Endothelial cell of hepatic sinusoid (primary cell): ENCODE data around the gene ARID2.

Experiments used
- in situ Hi-C: cut with HindIII; loops from 2 replicates; pipeline ENCODE4 v1.10.0; 2017; ENCODE audit warnings: low sequenced_read_pairs

The ARID2 gene

DNA sequence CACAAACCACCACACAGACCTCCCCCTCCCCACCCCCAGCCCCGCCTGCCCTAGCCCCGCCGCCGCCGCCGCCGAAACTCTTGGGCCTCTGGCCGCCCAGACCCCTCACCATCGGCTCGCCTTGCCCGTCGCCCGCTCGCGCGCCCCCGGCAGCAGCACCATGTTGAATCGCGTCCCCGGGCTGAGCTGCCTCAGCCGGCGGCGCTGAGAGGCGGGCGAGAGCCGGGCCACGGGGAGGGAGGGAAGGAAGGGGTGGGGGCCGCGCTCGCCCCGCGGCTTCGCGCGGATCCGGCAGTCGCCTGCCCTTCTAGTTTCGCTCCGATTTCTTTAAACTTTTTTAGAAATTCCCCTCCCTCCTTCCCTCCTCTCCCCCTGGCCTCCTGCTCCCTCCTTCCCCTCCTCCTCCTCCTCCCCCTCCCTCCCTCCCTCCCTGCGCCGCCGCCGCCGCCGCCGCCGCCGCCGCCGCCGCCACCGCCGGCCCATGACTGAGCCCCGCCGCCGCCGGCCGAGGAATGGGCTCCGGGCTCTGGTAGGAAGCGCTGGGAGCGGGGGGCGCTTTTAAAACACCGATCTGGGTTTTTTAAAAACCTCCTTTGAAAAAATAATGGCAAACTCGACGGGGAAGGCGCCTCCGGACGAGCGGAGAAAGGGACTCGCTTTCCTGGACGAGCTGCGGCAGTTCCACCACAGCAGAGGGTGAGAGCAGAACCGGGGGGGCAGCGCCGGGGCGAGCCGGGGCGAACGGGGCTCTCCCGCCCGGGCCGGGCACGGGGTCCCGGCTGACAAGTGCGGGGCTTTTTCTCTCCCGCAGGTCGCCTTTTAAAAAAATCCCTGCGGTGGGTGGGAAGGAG lies at the start of gene ARID2:
ARID2 (plus strand) TSS at position 474 of the 851 bp plus-strand sequence; CDS start at position 605, 131 bp downstream.
- in situ Hi-C loops, result no loop called here

DNA sequence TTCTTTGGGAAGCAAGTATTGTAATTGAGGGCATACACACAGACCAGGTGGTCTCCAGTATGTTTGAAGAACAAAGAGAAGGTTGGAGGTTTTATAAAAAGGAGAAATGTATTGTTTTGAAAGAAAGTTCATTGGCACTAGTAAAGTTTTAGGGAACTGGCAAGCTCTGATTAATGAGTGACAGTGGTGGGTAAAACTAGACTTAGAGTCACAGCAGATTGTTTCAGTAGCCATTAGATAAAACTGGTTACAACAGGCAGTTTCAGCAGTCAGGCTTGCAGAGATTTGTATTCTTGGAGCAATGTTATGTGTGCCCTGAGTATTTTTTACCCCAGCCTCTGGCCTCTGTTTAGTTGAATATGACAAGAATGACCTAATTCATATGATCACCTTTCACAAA lies 49.1 kb upstream of the ARID2 start:
- in situ Hi-C loops, result no loop called here

DNA sequence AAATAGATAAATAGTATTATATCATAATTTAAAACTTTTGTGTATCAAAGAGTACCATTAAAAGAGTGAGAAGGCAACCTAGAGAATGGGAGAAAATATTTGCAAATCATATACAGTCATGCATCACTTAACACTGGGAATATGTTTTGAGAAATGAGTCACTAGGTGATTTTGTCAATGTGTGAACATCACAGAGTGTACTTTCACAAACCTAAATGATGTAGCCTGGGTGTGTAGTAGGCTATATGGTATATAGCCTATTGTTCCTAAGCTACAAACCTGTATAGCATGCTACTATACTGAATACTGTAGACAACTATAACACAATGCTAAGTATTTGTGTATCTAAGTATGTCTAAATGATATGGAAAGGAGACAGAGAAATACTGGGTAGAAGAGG lies 48.0 kb upstream of the ARID2 start:
- in situ Hi-C loops, result no loop called here

DNA sequence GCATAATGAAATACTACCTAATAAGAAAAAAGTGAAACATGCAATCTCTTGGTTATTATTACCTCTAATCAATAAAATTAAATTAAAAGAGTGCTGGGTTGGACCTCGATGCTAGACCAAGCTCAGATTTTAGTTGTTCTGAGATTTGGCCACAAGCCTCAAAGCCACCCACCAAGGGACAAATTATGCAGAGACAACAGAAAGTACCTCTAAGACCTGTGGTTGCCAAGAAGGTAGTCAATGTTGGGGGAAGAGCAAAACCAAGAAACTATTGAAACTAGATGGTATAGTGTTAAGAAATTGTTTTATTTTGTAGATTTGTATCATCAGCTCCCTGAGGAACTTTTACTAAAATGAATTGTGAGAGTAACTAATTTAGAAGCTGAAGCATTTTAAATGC lies 43.8 kb upstream of the ARID2 start:
- in situ Hi-C loops, result no loop called here

DNA sequence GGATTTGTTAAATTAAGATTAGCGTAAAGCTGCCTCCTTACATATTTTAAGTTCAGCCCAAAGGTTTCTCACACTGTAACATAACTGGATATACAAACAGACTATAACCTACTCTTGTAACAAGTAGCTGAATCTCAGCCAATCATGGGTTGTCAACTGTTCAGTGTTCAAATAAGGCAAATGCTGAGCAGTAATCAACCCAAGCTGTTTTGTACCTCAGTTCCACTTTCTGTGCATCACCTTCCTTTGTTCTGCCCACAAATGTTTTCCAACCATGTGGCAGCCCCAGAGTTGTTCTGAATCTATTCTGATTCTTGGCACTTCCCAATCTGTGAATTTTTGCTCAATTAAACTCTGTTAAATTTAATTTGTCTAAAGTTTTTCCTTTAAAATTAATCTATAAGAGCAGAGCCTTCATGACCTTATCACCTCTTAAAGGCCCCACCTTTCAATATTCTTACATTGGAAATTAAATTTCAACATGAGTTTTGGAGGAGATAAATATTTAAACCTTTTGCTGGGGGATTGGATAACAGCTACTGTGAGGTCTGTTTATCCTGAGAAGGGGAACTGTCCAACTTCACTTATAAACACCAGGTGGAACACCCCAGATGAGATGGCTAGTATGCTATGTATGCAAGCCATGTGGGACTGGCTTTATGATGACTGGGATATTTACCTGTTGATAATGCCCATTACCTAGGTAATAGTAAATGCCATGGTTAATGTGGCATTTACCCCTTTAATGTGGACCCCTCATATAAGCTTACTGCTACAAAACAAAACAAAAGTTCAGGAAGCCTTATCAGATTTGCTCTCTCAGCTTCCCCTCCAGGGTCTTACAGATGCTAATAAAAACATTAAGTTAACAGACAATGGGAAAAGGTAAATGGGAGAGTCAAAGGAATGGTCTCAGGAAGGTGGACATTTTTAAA lies 42.2 kb upstream of the ARID2 start:
- in situ Hi-C loops, result no loop called here

DNA sequence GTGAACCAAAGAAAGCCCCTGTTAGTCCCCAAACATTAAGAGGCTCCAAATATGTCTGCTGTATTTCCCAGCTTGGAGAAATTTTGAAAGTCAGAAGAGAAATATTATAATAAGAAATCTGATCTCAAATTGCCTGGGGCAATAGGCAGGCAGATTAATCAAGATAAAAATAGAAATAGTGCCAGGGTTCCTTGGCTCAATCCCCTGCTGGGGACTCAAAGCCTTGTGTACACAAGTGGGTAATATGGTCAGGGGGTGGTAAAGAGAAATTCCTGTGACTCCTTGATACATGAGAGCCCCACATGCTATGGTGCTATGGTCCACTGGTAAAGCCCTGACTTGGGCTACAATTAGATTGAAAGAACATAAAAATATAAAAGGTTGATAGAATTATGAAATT lies 41.3 kb upstream of the ARID2 start:
- in situ Hi-C loops, result no loop called here

- in situ Hi-C loops, result loop anchor here (5.0 kb wide), 1 partner anchor 63 kb away; no protein-coding TSS in a partner anchor
Measured at GRCh38 chr12:45695035-45695434, 34.5 kb upstream of the ARID2 start.

- in situ Hi-C loops, result loop anchor here (5.0 kb wide), 1 partner anchor 63 kb away; no protein-coding TSS in a partner anchor
Measured at GRCh38 chr12:45695606-45696005, 33.9 kb upstream of the ARID2 start.

DNA sequence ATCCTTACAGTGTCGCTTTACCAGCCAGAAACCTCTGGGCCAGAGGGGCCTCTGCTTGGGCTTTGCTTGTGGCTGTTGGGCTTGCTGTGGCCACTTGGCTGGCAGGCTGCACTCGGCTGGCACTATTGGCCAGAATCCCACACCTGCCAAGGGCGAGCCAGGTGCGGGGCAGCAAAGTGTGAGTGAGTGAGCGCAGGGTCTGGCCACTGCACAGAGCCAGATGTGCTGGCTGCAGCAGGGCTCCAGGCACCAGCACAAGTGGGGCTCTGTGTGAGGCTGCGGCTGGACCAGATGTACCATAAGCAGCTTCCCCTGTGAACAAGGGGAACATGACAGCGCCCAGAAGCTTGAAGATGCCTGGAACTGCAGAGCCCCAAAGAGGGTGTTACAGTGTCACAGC lies 33.5 kb upstream of the ARID2 start:
- in situ Hi-C loops, result loop anchor here (5.0 kb wide), 1 partner anchor 64 kb away; no protein-coding TSS in a partner anchor

DNA sequence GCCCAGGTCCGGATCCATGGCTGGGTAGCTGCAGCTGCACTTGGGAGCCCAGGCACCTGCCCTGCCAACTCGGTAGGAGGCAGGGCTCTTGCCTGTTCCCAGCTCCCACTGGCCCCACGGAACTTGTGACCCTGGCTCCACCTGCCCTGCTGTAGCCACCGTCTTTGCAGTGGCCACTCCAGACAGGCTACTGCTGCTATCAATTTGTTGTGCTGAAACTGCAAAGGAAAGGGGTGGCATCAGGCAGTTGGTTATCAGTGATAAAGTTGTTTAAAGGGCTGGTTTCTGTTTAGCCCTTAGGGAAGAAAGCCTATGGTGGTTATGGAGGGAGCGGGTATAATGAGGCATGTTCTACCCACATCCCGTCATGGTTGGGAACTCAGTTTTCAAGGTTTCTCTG lies 32.1 kb upstream of the ARID2 start:
- in situ Hi-C loops, result loop anchor here (5.0 kb wide), 1 partner anchor 65 kb away; no protein-coding TSS in a partner anchor

- in situ Hi-C loops, result no loop called here
Measured at GRCh38 chr12:45701296-45701695, 28.2 kb upstream of the ARID2 start.

DNA sequence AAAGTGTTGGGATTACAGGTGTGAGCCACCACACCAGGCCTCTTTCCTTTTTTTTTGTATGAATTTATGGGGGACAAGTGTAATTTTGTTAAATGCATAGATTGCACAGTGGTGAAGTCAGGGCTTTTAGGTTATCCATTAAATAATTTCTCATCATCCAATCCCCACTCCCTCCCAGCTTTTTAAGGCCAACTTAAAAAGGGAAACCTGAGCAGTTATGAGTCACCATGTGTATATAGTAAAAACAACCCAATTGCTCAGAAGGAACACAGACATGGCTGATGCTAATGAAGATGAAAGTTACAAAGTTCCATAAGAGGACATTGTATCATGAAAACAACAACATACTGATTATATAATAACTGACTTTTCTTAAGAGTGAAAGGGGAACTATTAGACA lies 25.6 kb upstream of the ARID2 start:
- in situ Hi-C loops, result no loop called here

GRCh38 chr12:45704968-45705367 lies 24.5 kb upstream of the ARID2 start:
- in situ Hi-C loops, result no loop called here

DNA sequence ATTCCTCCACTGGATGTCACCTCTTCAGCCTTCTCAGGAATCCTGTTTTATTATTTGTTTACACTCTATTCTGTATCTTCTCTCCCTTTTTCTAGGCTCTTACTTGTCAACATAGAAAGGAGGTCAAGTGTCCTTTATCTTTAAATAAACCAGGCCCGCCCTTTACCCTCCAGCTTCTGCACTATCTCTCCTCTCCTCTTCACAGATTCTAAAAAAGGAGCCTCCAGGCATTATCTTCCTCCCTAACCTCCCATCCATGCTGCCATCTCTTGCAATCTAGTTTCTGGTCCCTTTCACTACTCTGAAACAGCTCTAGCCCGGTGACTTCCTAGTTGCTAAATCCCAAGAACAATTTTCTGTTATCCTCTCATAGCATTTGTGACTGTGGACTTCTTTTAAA lies 24.1 kb upstream of the ARID2 start:
- in situ Hi-C loops, result no loop called here

DNA sequence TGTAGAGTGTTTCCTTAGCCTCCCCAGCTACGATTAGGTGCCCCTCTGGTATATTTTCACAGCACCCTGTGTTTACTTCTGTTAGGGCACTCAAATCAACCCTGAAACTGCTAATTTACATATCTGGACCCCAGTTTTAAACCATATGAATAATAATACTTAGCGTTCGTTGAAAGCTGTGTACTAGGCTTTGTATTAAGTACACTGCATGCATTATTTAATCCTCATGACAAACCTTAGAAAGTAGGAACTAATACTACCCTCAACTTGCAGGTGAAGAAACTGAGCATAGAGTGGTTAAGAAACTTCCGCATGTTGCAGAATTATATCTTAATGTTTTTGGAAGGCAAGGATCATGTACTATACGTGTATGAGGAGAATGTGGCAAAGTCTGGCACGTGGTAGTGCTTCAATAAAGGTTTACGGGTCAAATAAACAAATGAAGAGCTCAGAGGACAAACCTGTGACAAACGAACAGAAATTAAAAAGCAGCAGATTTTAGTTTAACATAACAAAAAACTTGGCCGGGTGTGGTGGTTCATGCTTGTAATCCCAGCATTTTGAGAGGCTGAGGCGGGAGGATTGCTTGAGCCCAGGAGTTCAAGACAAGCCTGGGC lies 22.2 kb upstream of the ARID2 start:
- in situ Hi-C loops, result no loop called here

DNA sequence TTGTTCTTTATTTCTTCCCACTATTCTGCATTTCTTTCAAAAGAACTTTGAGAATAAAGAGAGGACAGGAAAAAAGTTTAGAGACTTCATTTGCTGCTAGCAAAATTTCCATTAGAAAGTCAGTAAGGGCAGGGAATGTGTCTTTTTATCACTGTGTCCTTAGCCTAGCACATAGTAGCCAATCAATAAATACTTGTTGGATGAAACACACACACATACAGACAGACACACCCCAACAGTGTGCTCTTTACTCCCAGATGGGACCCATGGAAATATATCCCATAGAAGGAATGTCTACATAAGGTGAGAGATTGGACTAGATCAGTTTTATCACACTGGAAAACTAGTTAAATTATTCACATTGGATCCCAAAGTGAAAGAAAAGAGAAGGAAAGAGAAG lies 21.1 kb upstream of the ARID2 start:
- in situ Hi-C loops, result no loop called here

DNA sequence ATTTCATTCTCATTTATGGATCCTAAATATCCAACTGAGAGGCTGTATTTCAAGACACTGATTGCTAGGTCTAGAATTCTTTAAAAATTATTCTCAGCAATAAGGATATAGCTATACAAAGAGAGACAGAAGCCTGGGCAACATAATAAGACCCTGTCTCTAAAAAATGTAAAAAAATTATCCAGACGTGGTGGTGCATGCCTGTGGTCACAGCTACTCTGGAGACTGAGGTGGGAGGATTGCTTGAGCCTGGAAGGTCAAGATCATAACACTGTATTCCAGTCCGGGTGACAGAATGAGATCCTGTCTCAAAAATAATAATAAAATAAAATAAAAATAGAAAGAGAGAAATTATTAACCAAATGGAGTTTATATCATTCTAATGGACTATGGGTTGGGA lies 20.6 kb upstream of the ARID2 start:
- in situ Hi-C loops, result no loop called here

DNA sequence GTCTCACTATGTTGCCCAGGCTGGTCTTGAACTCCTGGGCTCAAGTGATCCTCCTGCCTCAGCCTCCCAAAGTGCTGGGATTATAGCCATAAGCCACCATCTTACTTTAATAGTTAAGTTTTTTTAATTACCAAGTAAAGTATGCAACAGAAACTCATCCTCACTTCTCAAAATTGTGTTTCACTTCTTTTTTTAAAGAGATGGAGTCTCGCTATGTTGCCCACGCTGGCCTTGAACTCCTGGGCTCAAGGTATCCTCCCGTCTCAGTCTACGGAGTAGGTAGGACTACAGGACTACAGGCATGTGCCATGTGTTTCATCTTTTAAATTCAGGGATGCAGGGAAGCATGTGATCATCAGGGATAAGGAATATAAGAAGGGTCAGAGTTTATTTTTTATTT lies 17.2 kb upstream of the ARID2 start:
- in situ Hi-C loops, result no loop called here

DNA sequence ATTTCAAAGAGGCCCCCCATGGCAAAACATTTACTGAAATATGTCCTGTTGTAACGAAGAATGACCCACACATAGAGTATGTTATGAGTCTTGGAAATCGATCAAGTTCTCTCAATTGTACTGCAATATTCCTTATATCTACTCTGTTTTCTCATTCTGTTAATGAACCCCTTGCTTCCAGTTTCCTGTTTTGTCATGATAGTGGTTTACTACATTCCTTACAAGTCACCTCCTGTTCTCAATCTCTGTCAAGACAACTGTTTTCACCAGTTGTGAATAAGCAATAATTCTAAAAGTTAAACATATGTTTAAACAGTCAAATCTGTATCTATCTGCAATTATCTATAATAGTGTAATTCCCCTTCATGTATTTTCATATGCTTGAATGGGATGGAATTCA lies 16.4 kb upstream of the ARID2 start:
- in situ Hi-C loops, result no loop called here

- in situ Hi-C loops, result no loop called here
Measured at GRCh38 chr12:45718306-45718705, 11.2 kb upstream of the ARID2 start.

DNA sequence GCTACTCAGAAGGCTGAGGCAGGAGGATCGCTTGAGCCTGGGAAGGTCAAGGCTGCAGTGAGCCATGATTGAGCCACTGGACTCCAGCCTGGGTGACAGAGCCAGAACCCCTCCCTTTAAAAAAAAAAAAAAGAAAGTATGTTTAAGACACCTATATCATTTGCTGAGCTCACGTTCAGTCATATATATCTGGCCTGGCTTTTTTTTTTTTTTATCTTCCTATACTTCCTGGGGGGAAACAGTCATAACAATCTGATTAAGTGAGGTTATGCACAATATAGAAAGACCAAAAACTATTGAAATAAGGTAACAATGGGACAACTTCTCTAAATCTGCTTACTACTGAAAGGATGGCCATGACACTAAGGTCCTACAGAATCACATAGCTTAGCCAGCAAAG lies 9.4 kb upstream of the ARID2 start:
- in situ Hi-C loops, result no loop called here
